WERI-Rb-1 (cell line): ENCODE data around the gene PAQR9.

ENCODE experiments used
- DNase-seq: peaks from one replicate; pipeline ENCODE4 v3.0.0-alpha.2; 2020
- H3K27ac ChIP-seq: fragments of 250-450 bp; sonication (Bioruptor Pico); 2 replicates; pipeline ENCODE4 v1.5.1; 2020; ENCODE audit warnings: mild to moderate bottlenecking, moderate library complexity
- H3K27me3 ChIP-seq: fragments of 250-450 bp; sonication (Bioruptor Pico); 2 replicates; pipeline ENCODE4 v1.5.1; 2021; ENCODE audit warnings: mild to moderate bottlenecking, low read depth, moderate library complexity; ENCODE audit not compliant: insufficient read depth, severe bottlenecking
- H3K36me3 ChIP-seq: fragments of 250-450 bp; sonication (Bioruptor Pico); 2 replicates; pipeline ENCODE4 v1.5.1; 2020; ENCODE audit warnings: mild to moderate bottlenecking, moderate library complexity
- H3K4me3 ChIP-seq: 2 replicates; pipeline ENCODE4 v1.5.1; 2011; ENCODE audit warnings: low read depth, mild to moderate bottlenecking, control low read depth, low read length
- H3K9me3 ChIP-seq: fragments of 250-450 bp; sonication (Bioruptor Pico); 2 replicates; pipeline ENCODE4 v1.5.1; 2021; ENCODE audit warnings: mild to moderate bottlenecking, moderate library complexity; ENCODE audit not compliant: severe bottlenecking
- TF ChIP-seq, protein P1 (sequence below): IDR thresholded peaks from 2 replicates; pipeline ENCODE4 v1.5.1; 2011; ENCODE audit warnings: low read depth, mild to moderate bottlenecking, control low read depth, inconsistent platforms, low read length

Gene PAQR9

DNA sequence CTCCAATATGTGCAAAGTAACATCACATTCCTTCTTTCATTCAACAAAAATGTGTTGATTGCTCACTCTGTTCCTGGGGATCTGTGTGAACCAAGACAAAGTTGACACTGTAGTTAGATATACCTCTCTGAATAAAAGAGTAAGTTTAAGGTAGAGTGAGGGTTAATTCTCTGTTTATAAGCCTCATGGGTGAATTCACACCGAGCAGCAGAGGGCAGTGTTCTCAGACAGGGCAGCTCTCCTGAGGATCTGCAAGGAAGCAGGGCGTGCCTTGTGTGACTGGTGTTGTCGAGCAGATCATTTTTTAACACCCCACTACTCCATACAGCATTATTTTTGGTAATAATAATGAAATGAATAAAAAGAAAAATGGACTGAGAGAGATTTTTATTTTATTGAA lies 34.4 kb downstream of the PAQR9 start:
- Histone ChIP-seq H3K36me3 (no peaks in the 10 kb centered on the region), H3K4me3 (no peak overlapping the region), H3K27me3 (no peaks in the 10 kb centered on the region), H3K27ac (no peak overlapping the region), H3K9me3 (no peaks in the 10 kb centered on the region)
- peak; percentile 67 for DNase-seq
- TF ChIP-seq, protein P1, sequence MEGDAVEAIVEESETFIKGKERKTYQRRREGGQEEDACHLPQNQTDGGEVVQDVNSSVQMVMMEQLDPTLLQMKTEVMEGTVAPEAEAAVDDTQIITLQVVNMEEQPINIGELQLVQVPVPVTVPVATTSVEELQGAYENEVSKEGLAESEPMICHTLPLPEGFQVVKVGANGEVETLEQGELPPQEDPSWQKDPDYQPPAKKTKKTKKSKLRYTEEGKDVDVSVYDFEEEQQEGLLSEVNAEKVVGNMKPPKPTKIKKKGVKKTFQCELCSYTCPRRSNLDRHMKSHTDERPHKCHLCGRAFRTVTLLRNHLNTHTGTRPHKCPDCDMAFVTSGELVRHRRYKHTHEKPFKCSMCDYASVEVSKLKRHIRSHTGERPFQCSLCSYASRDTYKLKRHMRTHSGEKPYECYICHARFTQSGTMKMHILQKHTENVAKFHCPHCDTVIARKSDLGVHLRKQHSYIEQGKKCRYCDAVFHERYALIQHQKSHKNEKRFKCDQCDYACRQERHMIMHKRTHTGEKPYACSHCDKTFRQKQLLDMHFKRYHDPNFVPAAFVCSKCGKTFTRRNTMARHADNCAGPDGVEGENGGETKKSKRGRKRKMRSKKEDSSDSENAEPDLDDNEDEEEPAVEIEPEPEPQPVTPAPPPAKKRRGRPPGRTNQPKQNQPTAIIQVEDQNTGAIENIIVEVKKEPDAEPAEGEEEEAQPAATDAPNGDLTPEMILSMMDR, result peak; percentile 58

DNA sequence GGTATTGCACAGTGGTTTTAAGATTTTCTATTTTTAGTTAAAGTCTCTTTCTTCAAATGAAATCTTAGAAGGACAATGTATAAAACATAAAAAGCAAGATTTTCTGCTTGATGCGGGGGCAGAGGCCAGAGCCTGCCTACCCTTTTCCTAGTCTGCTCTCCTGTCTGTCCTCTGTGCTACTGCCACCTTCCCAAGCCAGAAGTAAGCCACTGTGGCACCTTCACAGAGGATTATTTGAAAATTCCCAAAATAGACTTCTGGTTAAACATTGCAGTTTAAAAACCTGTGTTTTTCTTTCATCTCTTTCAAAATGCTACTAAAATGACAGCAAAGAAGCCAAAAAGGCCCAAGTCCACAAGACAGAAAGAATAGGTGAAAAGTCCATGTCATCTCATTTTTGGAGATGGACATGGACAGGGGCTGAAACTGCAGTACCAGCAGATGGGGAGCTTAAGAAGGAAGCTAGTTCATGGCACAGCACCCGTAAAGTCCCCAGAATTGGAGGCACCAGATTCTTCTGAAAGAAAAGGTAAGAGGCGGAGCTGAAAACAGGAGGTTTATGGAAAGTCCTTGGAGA lies 37.0 kb downstream of the PAQR9 start:
- Histone ChIP-seq H3K9me3 (no peaks in the 10 kb centered on the region), H3K27ac (no peak overlapping the region), H3K27me3 (no peaks in the 10 kb centered on the region), H3K4me3 (no peak overlapping the region), H3K36me3 (no peaks in the 10 kb centered on the region)
- TF ChIP-seq, protein P1, result no peak
- no peak for DNase-seq

GRCh38 chr3:142925140-142925539 lies 38.3 kb downstream of the PAQR9 start:
- H3K27ac ChIP-seq, result no peak overlapping the region
- H3K36me3 ChIP-seq, result no peaks in the 10 kb centered on the region
- no peaks in the 10 kb centered on the region for H3K9me3 ChIP-seq
- TF ChIP-seq, protein P1, result no peak
- no peak overlapping the region for H3K4me3 ChIP-seq
- DNase-seq, result no peak
- H3K27me3 ChIP-seq, result no peaks in the 10 kb centered on the region

- no peak for DNase-seq
- Histone ChIP-seq H3K27me3 (no peaks in the 10 kb centered on the region), H3K9me3 (no peaks in the 10 kb centered on the region), H3K4me3 (no peak overlapping the region), H3K27ac (no peak overlapping the region), H3K36me3 (no peaks in the 10 kb centered on the region)
- TF ChIP-seq, protein P1, result no peak
Observed at GRCh38 chr3:142923694-142924093, 39.8 kb downstream of the PAQR9 start.

GRCh38 chr3:142916605-142917004 lies 46.9 kb downstream of the PAQR9 start:
- TF ChIP-seq, protein P1, result no peak
- H3K4me3 ChIP-seq, result no peak overlapping the region
- no peak overlapping the region for H3K27ac ChIP-seq
- no peaks in the 10 kb centered on the region for H3K36me3 ChIP-seq
- no peaks in the 10 kb centered on the region for H3K27me3 ChIP-seq
- no peak for DNase-seq
- H3K9me3 ChIP-seq, result no peaks in the 10 kb centered on the region

- no peak overlapping the region for H3K27ac ChIP-seq
- no peaks in the 10 kb centered on the region for H3K36me3 ChIP-seq
- H3K27me3 ChIP-seq, result no peaks in the 10 kb centered on the region
- TF ChIP-seq, protein P1, result no peak
- no peak for DNase-seq
- no peak overlapping the region for H3K4me3 ChIP-seq
- no peaks in the 10 kb centered on the region for H3K9me3 ChIP-seq
Observed at GRCh38 chr3:142915636-142916035, 47.8 kb downstream of the PAQR9 start.
